ENCODE measurements around the gene KCNK5.

Gene KCNK5

DNA sequence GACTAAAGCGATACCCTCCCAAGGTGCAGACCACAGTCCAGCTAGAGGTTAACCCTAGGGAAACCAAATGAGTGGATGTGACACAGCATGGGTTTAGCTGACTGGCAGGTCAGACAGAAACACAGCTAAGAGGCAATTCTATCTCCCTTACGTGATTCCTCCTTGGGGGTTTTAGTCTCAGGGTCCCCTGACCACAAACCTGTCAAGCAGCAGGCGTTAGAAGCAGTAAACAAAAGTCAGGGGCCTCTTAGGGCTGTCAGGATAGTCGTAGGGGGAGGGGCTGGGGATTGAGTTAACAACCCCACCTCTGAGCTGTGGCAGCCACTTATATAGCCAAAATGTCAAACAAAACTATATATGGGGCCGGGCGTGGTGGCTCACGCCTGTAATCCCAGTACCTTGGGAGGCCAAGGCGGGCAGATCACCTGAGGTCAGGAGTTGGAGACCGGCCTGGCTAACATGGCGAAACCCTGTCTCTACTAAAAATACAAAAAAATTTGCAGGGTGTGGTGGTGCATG is 13.6 kb downstream of the KCNK5 start:
- DNase-seq, result no peak

GRCh38 chr6:39214846-39215639 is 14.2 kb downstream of the KCNK5 start:
- no peak for DNase-seq

DNA sequence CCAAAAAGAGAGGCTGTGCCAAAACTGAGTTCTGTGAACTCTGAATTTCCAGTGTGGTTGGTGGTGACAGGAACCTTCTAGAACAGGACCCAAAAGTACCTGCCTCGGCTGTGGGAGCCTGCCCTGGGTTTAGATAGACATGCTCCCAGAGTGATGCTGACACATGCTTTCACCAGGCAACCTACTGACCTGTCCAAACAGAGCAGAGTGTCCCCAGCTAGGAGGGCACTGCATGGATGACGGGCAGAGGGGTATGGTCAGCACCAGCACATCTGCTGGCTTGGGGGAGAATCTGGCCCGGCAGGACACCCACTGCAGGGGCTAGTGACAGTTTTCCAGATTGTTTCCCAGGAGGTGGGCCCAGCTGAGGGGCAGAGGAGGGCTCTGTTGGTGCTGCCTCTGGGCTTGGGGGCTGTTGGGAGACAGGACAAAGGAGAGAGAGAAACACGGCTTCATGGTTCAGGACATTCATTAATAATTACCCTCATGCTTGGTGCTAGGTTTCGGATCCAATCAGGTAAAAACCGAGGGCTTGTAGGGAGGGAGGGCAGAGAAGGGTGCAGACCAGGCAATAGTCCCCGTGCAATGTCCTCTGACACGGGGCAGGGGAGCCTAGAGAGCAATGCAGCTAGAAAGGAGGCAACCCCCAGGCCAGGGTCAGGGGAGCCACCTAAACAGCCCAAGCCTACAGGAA is 15.0 kb downstream of the KCNK5 start:
- DNase-seq, result no peak

GRCh38 chr6:39213195-39213920 is 15.9 kb downstream of the KCNK5 start:
- DNase-seq, result no peak

GRCh38 chr6:39211183-39211582 is 18.1 kb downstream of the KCNK5 start:
- DNase-seq, result no peak

- no peak for DNase-seq
These were observed 18.8 kb downstream of the KCNK5 start for GRCh38 chr6:39210450-39210849.

DNA sequence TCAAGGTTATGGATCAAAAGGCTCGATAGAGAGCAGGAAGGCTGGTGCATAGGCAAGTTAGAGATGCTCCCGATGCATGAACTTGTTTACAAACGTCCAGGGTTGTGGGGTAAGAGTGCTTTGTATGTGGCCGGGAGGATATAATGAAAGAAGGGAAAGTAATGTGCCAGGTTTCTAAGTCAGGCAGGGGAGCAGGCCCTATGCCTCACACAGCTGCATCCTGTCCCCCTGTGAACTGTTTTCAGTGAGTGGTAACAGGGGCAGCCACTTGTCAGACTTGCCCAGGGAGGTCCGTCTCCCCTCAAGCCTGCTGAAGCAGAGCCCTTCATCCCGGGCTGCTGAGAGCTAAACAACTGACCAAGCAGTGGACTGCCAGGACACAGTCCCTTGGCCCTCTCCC is 19.4 kb downstream of the KCNK5 start:
- no peak for DNase-seq

DNA sequence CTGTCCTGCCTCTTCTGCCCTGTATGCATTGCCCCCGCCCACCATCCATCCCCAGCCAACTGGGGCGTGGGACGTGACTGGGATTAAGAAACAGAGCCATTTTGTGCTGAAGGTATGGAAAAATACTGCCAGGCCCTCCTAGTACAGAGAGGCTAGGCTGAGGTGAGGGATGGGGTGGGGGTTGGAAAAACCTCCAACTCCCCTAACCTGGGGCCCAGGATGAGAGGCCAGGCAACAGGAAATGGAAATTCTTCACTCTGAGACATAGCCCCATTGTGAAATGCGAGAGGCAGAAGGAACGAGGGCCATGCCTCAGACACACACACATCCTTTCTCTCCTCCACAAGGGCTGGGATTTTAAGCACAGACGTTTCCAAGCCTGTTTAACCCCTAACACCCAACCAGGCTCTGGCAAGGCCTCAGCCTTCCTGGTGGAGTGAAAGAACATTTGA is 19.9 kb downstream of the KCNK5 start:
- no peak for DNase-seq

DNA sequence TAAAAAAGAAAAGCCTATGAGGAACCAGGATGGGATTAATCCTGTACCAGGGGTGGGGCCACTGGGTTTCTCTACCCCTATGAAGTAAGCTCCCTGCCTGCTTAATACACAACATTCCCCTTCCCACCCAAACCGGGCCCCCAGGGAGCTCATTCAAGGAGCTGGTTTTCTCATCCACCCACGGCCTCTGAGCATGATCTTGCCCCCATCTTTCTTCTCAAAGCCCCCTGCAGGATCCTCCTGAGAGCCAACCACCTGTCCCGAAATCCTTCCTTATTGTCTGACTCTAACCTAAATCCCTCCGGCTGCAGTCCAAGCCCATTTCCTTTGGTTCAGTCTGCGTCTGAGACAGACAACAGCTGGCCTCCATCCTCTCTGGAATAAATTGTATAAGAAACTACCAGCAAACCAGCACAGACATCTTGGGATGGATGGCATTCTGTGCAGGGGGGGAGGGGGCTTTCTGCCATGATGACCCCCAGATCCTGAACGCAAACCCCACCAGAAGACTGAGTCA is 21.0 kb downstream of the KCNK5 start:
- no peak for DNase-seq

DNA sequence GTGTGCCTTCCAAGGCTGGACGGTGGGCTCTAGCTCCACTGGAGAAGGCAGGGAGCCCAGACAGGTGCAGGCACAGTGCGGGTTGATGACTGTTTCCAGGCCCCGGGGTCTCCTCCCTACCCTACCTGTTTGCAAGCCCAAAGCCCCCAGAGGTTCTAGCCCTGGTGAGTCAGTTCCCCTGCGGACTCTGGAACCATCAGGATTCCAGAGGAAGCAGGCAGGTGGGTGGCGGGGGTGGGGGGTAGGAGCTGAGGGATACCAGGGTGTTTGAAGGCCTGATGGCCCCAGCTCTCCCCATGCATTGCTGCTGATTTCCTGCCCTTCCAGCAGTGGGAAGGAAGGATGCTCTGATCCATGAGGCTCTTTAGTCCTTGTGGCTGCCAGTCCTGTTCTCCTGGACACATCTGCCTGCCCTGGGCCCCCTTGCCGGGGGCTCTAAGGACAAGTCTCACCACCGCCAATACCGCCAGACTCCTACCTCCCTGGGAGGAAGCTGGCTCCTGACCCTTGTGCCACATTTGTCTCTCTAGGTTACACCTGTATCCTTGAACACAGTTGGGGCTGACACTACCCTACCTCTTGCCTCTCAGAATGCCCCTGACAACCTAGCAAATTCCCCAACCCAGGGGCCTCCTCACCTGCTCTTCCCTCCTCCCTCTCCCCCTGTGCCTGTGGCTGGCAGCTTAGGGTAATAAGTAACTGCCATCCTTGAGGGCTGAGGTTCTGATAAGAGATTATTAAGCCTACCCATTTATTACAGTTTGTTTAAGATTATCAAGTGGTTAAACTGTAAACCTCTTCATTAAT is 21.7 kb downstream of the KCNK5 start:
- DNase-seq, result no peak

- DNase-seq, result no peak
These were observed 23.0 kb downstream of the KCNK5 start for GRCh38 chr6:39206250-39206721.

DNA sequence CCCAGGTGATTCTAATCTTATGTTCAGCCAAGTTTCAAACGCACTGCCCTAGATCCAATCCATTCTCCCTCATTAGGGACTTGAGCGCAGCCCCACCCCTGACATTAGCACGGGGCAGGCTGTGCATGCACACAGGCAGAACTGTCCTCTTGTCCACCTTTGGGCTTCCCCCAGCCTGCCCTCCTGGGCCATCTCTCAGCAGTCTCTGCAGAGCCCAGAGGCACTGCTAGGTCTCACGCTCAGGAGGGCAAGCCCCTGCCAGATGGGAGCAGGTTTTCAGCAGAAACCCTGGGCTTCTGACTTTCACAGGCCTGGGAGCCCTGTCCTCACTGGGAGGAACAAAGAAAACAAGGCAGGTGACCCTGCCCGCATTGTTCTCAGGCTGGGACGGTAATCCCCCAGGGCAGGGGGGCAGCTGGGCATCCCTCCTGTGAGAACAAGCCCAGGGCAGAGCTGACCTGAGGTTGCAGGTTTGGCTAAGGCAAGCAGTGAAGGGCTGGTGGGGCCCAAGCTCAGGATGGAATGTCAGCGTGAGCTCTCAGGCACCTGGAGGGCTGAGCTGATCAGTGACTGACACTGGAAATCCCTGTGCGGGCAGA is 24.5 kb downstream of the KCNK5 start:
- no peak for DNase-seq

DNA sequence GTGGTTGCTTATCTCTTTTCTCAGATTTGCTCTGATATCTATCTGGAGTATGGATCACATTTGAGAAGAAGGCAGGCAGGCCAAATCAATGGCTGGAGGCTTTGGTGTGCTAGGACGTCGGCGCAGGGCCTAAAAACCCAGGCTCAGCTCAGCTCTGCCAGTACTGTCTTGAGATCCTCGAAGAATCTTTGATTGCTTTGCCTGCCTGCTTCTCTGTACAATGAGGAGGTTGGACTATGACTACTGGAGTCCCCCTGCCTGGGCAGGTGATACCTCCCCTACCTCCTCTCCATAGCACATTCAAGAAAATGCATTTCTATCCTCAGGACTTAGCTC is 25.1 kb downstream of the KCNK5 start:
- DNase-seq, result no peak

GRCh38 chr6:39203436-39204159 is 25.7 kb downstream of the KCNK5 start:
- no peak for DNase-seq

DNA sequence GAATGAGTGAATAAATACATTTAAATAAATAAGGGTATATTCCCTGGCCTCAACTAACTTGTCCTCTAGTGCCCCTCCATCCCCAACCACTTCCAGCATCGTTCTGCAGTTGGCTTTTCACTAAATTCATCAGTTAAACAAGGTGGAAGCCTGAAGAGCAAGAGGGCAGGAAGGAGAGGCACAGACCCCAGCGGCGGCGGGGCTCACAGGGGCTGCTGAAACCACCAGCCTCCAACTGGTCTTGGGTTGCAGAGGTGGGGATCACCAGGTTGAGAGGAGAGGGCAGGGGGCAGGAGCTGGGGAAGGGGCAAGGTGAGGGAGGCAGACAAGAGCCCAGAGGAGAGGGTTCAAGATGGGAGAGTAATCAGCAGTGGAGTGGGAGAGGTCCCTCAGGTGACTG is 27.1 kb downstream of the KCNK5 start:
- DNase-seq, result no peak

DNA sequence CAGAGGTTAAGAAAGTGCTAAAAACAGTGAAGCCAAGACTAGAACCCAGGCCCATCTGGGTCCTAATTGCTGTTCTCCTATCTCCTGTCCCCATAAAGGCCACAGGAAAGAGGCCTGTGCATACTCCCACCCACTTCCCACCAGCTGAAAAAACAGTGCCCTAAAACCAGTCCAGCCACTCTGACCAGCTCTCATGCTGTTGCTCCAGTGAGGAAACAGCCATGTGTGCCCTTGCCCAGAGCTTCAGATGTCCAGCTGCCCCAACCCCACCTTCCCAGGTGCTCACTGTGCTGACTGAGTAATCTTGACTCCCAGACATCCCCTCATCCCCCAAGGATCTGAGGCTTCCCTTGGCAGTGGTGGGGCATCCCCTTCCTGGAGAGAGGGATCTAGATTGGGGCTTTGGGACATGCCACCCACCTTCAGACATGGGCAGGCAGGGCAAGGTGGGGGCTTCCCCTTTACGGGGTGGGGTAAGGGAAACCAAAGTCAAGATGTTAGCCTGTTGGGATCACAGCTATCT is 28.7 kb downstream of the KCNK5 start:
- DNase-seq, result no peak

GRCh38 chr6:39199976-39200375 is 29.3 kb downstream of the KCNK5 start:
- DNase-seq, result no peak

- no peak for DNase-seq
These were observed 29.9 kb downstream of the KCNK5 start for GRCh38 chr6:39199231-39199940.

- DNase-seq, result no peak
These were observed 30.7 kb downstream of the KCNK5 start for GRCh38 chr6:39198528-39198927.

- no peak for DNase-seq
These were observed 31.3 kb downstream of the KCNK5 start for GRCh38 chr6:39197922-39198500.

All from activated CD8-positive, alpha-beta memory T cell treated with anti-CD3 and anti-CD28 coated beads, Interleukin-2, amount 50 U/mL, for 48 hours (primary cell).